Choroid plexus epithelial cell (primary cell): Measurements from ENCODE around the gene MAT2A.

Experiments
- DNase-seq: peaks from one replicate; pipeline ENCODE4 v3.0.0-alpha.2; 2010; ENCODE audit warnings: low read depth
- H3K4me3 ChIP-seq: 2 replicates; pipeline ENCODE4 v1.5.1; 2011; ENCODE audit warnings: low read depth, mild to moderate bottlenecking, control low read depth, low read length, moderate library complexity
- TF ChIP-seq, protein P1 (sequence below): conservative IDR thresholded peaks from 2 replicates; pipeline ENCODE4 v1.5.1; 2011; ENCODE audit warnings: low read depth, mild to moderate bottlenecking, control low read depth, inconsistent platforms, low read length, moderate library complexity

The MAT2A gene

DNA sequence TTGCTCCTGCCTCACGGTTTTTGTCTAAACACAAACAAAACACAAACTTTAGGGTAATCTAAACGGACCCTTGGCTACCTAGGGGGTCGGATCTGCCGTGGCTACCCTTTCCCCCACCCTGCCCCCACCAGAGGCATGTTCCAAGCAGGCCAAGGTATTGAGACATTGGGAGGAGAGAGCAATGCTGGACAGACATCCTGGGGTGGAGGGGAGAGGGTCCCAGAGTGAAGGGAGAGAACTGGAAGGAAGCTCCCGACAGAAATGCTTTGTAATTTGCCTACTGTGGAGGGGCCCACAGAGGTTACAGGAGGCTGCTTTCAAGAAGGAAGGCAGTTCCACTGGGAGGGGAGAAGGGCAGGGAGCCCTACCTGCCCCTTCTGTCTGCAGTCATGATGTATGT lies 13.9 kb upstream of the MAT2A start:
- H3K4me3 ChIP-seq: no peak overlapping the region
- DNase-seq: no peak
- TF ChIP-seq, protein P1, sequence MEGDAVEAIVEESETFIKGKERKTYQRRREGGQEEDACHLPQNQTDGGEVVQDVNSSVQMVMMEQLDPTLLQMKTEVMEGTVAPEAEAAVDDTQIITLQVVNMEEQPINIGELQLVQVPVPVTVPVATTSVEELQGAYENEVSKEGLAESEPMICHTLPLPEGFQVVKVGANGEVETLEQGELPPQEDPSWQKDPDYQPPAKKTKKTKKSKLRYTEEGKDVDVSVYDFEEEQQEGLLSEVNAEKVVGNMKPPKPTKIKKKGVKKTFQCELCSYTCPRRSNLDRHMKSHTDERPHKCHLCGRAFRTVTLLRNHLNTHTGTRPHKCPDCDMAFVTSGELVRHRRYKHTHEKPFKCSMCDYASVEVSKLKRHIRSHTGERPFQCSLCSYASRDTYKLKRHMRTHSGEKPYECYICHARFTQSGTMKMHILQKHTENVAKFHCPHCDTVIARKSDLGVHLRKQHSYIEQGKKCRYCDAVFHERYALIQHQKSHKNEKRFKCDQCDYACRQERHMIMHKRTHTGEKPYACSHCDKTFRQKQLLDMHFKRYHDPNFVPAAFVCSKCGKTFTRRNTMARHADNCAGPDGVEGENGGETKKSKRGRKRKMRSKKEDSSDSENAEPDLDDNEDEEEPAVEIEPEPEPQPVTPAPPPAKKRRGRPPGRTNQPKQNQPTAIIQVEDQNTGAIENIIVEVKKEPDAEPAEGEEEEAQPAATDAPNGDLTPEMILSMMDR: no peak

DNA sequence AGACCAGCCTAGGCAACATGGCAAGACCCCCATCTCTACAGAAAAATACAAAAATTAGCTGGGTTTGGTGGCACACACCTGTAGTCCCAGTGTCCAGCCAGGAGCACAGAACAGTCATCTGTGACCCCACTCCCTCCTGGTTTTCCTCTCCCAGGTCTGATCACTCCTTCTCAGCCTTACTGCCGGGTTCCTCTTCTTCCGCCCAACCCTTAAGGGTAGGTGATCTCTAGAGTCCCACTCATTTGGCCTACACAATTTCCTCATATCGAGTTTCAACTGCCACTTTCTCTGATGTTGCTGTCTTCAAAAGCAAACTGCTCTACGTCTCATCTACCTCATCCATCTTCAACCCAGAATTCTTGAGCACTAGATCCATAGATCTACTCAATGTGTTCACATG lies 13.4 kb upstream of the MAT2A start:
- H3K4me3 ChIP-seq: no peak overlapping the region
- DNase-seq: no peak
- TF ChIP-seq, protein P1: no peak

DNA sequence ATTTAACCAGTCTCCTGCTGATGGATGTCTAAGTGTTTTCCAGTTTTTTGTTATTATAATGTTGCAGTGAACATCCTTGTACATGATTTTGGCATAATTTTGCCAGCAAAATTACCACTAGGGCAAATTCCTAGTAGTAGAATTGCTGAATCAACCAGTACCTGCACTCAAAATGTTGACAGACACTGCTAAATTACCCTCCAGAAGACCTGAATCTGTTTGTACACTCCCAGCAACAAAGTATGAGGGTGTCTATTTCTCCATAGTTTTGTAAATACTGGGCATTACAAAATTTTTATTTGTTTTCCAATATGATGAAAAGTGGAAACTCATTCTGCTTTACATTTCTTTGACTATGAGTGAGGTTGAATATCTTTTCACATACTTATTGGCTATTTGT lies 11.2 kb upstream of the MAT2A start:
- H3K4me3 ChIP-seq: no peak overlapping the region
- DNase-seq: no peak
- TF ChIP-seq, protein P1: no peak

DNA sequence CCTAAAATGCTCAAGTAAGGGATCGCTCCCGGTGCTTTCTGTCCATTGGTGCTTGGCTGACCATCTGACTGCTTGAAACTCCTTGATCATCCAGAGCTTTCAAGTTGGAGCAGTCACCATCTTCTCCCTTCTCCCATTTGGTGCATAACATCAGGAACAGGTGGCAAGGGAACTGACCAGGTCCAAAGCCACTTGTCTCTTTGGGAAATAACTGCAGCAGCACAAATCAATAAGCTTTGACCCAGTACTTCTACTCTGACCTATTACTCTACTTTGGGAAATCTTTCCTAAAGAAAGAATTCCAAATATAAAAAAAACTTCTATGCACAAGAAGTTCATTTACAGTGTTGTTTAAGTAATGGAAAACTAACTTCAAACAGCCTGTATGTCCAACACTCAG lies 10.6 kb upstream of the MAT2A start:
- no peak for DNase-seq
- H3K4me3 ChIP-seq: no peak overlapping the region
- TF ChIP-seq, protein P1: no peak

DNA sequence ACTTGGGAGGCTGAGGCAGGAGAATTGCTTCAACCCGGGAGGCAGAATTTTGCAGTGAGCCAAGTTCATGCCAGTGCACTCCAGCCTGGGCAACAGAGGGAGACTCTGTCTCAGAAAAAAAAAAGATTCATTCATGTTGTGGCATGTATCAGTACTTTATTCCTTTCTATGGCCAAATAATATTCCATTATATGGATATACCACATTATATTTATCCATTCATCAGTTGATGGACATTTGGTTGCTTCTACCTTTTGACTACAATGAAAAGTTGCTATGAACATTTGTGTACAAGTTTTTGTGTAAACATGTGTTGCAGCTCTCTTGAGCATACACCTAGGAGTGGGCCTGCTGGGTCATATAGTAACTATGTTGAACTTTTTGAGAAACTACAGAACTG lies 9.2 kb upstream of the MAT2A start:
- TF ChIP-seq, protein P1: no peak
- H3K4me3 ChIP-seq: no peak overlapping the region
- no peak for DNase-seq

DNA sequence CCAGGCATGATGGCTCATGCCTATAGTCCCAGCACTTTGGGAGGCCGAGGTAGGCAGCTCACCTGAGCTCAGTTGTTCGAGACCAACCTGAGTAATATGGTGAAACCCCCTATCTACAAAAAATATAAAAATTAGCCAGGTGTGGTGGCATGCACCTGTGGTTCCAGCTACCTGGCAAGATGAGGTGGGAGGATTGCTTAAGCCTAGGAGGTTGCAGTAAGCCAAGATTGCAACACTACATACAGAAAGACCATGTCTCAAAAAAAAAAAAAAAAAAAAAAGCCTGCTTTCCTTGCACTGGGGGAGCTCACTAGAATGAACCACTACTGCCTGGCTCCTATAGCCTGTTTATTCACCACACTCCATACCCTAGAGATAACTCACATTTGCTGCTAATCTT lies 7.4 kb upstream of the MAT2A start:
- no peak for DNase-seq
- TF ChIP-seq, protein P1: no peak
- no peak overlapping the region for H3K4me3 ChIP-seq

DNA sequence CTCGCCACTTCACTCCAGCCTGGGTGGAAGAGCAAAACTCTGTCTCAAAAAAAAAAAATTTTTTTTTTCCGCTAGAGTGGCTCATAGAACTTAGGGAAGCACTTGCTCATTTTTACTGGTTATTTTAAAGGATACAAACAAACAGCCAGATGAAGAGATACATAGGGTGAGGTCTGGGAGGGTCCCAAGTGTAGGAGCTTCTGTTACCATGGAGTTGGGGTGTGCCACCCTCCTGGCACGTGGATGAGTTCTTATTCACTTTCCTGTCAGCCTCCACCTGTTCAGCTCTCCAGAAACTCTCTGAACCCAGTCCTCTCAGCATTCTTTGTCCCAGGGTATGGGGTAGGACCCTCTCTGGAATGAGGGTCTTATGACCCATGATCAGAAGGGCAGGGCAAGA lies 4.9 kb upstream of the MAT2A start:
- no peak for DNase-seq
- TF ChIP-seq, protein P1: no peak
- no peak overlapping the region for H3K4me3 ChIP-seq
